A549 (cell line): ENCODE measurements around the gene LRG1. TPM values are rescaled to one million over a fixed set of nuclear protein-coding genes. Genes with fewer than 3 reads are reported as not detected.

Source experiments
- ATAC-seq, 2 experiments: fragments of 200-7000 bp in 1 of 2; fragments of >200 bp in 1 of 2; cut with Nextera tagmentation in 1 of 2; cut with Tn5 transposase in 1 of 2; 3 replicates each; pipeline versions ENCODE4 v1.8.0 to v1.9.1; 2018 to 2020; ENCODE audit warnings: mild to moderate bottlenecking in 1 of 2, moderate library complexity in 1 of 2
- CTCF ChIA-PET: fragments of 300-600 bp; sonication (Branson Sonifier 250); formaldehyde crosslinking; extraction: SDS; loops from one replicate; lab custom pipeline; 2021; ENCODE audit warnings: antibody characterized with exemption, inconsistent platforms; lab: Yijun Ruan, JAX
- POLR2A ChIA-PET: fragments of 350-600 bp; formaldehyde crosslinking; extraction: SDS; loops from one replicate; lab custom pipeline; 2021; ENCODE audit warnings: antibody characterized with exemption, inconsistent platforms; lab: Yijun Ruan, JAX
- DNase-seq, 2 experiments: peaks; one replicate each; pipeline versions ENCODE4 v3.0.0 to v3.0.0-alpha.2; 2011 to 2016; ENCODE audit warnings: low read depth in 1 of 2, low spot score in 1 of 2
- FAIRE-seq: peaks from 2 replicates; lab custom pipeline; 2011; peaks lifted over from hg19 to GRCh38; lab: Jason Lieb, UNC
- H3K27ac ChIP-seq, 2 experiments: fragments of >200 bp; sonication (Bioruptor Twin); formaldehyde crosslinking; 3 replicates each; pipeline ENCODE4 v1.5.1; 2016 to 2017
- H3K4me1 ChIP-seq: fragments of >200 bp; sonication (Bioruptor Twin); formaldehyde crosslinking; 3 replicates; pipeline ENCODE4 v1.6.1; 2016
- H3K4me2 ChIP-seq: fragments of >200 bp; sonication (Bioruptor Twin); formaldehyde crosslinking; 3 replicates; pipeline ENCODE4 v1.6.1; 2016
- H3K4me3 ChIP-seq: fragments of >200 bp; sonication (Bioruptor Twin); formaldehyde crosslinking; 3 replicates; pipeline ENCODE4 v1.5.1; 2016
- H3K9me3 ChIP-seq: fragments of >200 bp; sonication (Bioruptor Twin); formaldehyde crosslinking; 3 replicates; pipeline ENCODE4 v1.6.1; 2016
- ATOH8 ChIP-seq: fragments of 250-450 bp; sonication (Bioruptor Pico); IDR thresholded peaks from 2 replicates; pipeline ENCODE4 v1.5.0; 2020; ENCODE audit warnings: low read depth, mild to moderate bottlenecking, moderate library complexity
- BCL3 ChIP-seq: fragments of >200 bp; sonication (Bioruptor Twin); formaldehyde crosslinking; IDR thresholded peaks from 3 replicates; pipeline ENCODE4 v1.6.1; 2016
- BHLHE40 ChIP-seq: IDR thresholded peaks from 2 replicates; pipeline ENCODE4 v1.6.1; 2012; ENCODE audit warnings: low read depth, low read length, inconsistent platforms
- CEBPB ChIP-seq, 2 experiments: fragments of >200 bp in 1 of 2; sonication (Bioruptor Twin) in 1 of 2; formaldehyde crosslinking in 1 of 2; IDR thresholded peaks; 2 replicates each; pipeline ENCODE4 v1.6.1; 2012 to 2016
- CHD4 ChIP-seq: fragments of 200-600 bp; sonication (generic); IDR thresholded peaks from 2 replicates; pipeline ENCODE4 v1.6.1; 2016; ENCODE audit warnings: antibody characterized with exemption, mild to moderate bottlenecking, borderline replicate concordance
- E2F6 ChIP-seq: IDR thresholded peaks from 2 replicates; pipeline ENCODE4 v1.6.1; 2012; ENCODE audit warnings: low read depth, borderline replicate concordance
- EHF ChIP-seq: fragments of 250-450 bp; sonication (Bioruptor Pico); IDR thresholded peaks from 2 replicates; pipeline ENCODE4 v1.5.0; 2020; ENCODE audit warnings: mild to moderate bottlenecking
- EHMT2 ChIP-seq: fragments of 200-600 bp; sonication (generic); IDR thresholded peaks from 2 replicates; pipeline ENCODE4 v1.6.1; 2016; ENCODE audit warnings: antibody characterized with exemption, low read depth, mild to moderate bottlenecking, moderate library complexity
- ELK1 ChIP-seq: fragments of 150-350 bp; IDR thresholded peaks from 2 replicates; pipeline ENCODE4 v1.6.1; 2014; ENCODE audit warnings: low read depth, mild to moderate bottlenecking, low read length
- ESRRA ChIP-seq: fragments of 150-350 bp; IDR thresholded peaks from 2 replicates; pipeline ENCODE4 v1.6.1; 2014; ENCODE audit warnings: mild to moderate bottlenecking, low read length, borderline replicate concordance
- FOSB ChIP-seq: fragments of 250-450 bp; sonication (Bioruptor Pico); IDR thresholded peaks from 2 replicates; pipeline ENCODE4 v1.5.0; 2020; ENCODE audit warnings: mild to moderate bottlenecking, moderate library complexity
- FOSL2 ChIP-seq, 2 experiments: fragments of 450-650 bp in 1 of 2; fragments of >200 bp in 1 of 2; sonication (Bioruptor Twin) in 1 of 2; formaldehyde crosslinking; IDR thresholded peaks; 2 replicates each; pipeline versions ENCODE4 v1.5.0 to v1.6.1; 2016 to 2020; ENCODE audit warnings: mild to moderate bottlenecking in 1 of 2, moderate library complexity in 1 of 2
- GATA3 ChIP-seq: IDR thresholded peaks from 2 replicates; pipeline ENCODE4 v1.6.1; 2012; ENCODE audit warnings: borderline replicate concordance
- HDAC2 ChIP-seq: fragments of 200-600 bp; sonication (generic); IDR thresholded peaks from 2 replicates; pipeline ENCODE4 v1.6.1; 2016
- HES2 ChIP-seq: fragments of >200 bp; sonication (Bioruptor Twin); formaldehyde crosslinking; IDR thresholded peaks from 2 replicates; pipeline ENCODE4 v1.6.1; 2016
- HEYL ChIP-seq: fragments of 250-450 bp; sonication (Bioruptor Pico); IDR thresholded peaks from 2 replicates; pipeline ENCODE4 v1.8.0; 2021; ENCODE audit warnings: mild to moderate bottlenecking, moderate library complexity
- HOXB13 ChIP-seq: fragments of 250-450 bp; sonication (Bioruptor Pico); IDR thresholded peaks from 2 replicates; pipeline ENCODE4 v1.5.0; 2020; ENCODE audit warnings: low read depth, mild to moderate bottlenecking, moderate library complexity
- HOXB5 ChIP-seq: fragments of 250-450 bp; sonication (Bioruptor Pico); IDR thresholded peaks from 2 replicates; pipeline ENCODE4 v1.5.0; 2020; ENCODE audit warnings: mild to moderate bottlenecking, moderate library complexity
- JUN ChIP-seq, 2 experiments: fragments of >200 bp; sonication (Bioruptor Twin); formaldehyde crosslinking; IDR thresholded peaks; 2 replicates in 1 of 2; 3 replicates in 1 of 2; pipeline ENCODE4 v1.6.1; 2016 to 2017
- KDM5A ChIP-seq: fragments of 200-600 bp; sonication (generic); IDR thresholded peaks from 2 replicates; pipeline ENCODE4 v1.6.1; 2016; ENCODE audit warnings: antibody characterized with exemption, mild to moderate bottlenecking
- MAFK ChIP-seq: fragments of 450-650 bp; IDR thresholded peaks from 2 replicates; pipeline ENCODE4 v1.6.1; 2014; ENCODE audit not compliant: partially characterized antibody
- MAX ChIP-seq: IDR thresholded peaks from 2 replicates; pipeline ENCODE4 v1.6.1; 2012
- MYC ChIP-seq: IDR thresholded peaks from 2 replicates; pipeline ENCODE4 v1.6.1; 2012; ENCODE audit warnings: mild to moderate bottlenecking, inconsistent platforms, low read length, improper control_type of control experiment, borderline replicate concordance
- NR3C1 ChIP-seq: fragments of >200 bp; sonication (Bioruptor Twin); formaldehyde crosslinking; IDR thresholded peaks from 3 replicates; pipeline ENCODE4 v1.6.1; 2017
- RAD21 ChIP-seq, 2 experiments: fragments of >200 bp in 1 of 2; sonication (Bioruptor Twin) in 1 of 2; formaldehyde crosslinking in 1 of 2; IDR thresholded peaks in 1 of 2; conservative IDR thresholded peaks in 1 of 2; 2 replicates in 1 of 2; 3 replicates in 1 of 2; pipeline ENCODE4 v1.6.1; 2012 to 2018; ENCODE audit warnings: inconsistent platforms in 1 of 2
- RFX5 ChIP-seq: fragments of 450-650 bp; IDR thresholded peaks from 2 replicates; pipeline ENCODE4 v1.7.1; 2014; ENCODE audit warnings: antibody characterized with exemption, mild to moderate bottlenecking, moderate library complexity
- RNF2 ChIP-seq: fragments of 200-600 bp; sonication (generic); IDR thresholded peaks from 2 replicates; pipeline ENCODE4 v1.6.1; 2016; ENCODE audit warnings: low read depth, mild to moderate bottlenecking, antibody characterized with exemption, moderate library complexity, borderline replicate concordance
- TFCP2L1 ChIP-seq: fragments of 250-450 bp; sonication (Bioruptor Pico); IDR thresholded peaks from 2 replicates; pipeline ENCODE4 v1.5.0; 2021; ENCODE audit warnings: mild to moderate bottlenecking
- TP53 ChIP-seq: fragments of 250-450 bp; sonication (Bioruptor Pico); IDR thresholded peaks from 2 replicates; pipeline ENCODE4 v1.5.0; 2021; ENCODE audit warnings: mild to moderate bottlenecking, moderate library complexity
- WGBS: methylation state at CpG from one replicate; pipeline ENCODE4 v1.1.6; 2017; ENCODE audit errors: missing lambda C conversion rate; 5-methylcytosine and 5-hydroxymethylcytosine counted together
- polyA plus RNA-seq, 4 experiments: library from polyadenylated mRNA; depleted of rRNA in 3 of 4; stranded (reverse); fragments of >200 nt; fragmentation: RNase III in 1 of 4; extraction: RNeasy Plus Mini Kit Qiagen cat#74134 plus additional on column Dnase treatment in 1 of 4; gene quantifications; 2 replicates in 3 of 4; 3 replicates in 1 of 4; pipeline ENCODE4 v1.2.3, GENCODE V29; 2011 to 2017

Gene LRG1
- polyA plus RNA-seq, 2 of the 4 experiments (the other 2 are of a cell fraction) = 0.18 TPM; not detected in 1

GRCh38 chr19:4512070-4512469 lies 27.8 kb downstream of the LRG1 start (continued):
- TF ChIP-seq TP53 (no peak), MYC (no peak), BHLHE40 (no peak)

- ChIA-PET POLR2A (no interaction called here), CTCF (no interaction called here)
- Histone ChIP-seq H3K4me2 (no peak overlapping the region), H3K4me1 (peaks cover 2% of the 10 kb centered on the region; the same call in 2 of the 3 replicates), H3K27ac (no peak overlapping the region), H3K9me3 (no peaks in the 10 kb centered on the region), H3K4me3 (no peak overlapping the region)
- DNase-seq (no peak), ATAC-seq (peak in 1 of 2 experiments; percentile 29; a peak in 3 of 6 replicates), FAIRE-seq (no peak)
- TF ChIP-seq MAFK (no peak), ELK1 (no peak), FOSB (no peak), EHMT2 (no peak), HDAC2 (no peak), HOXB13 (CRISPR knock-in tag) (no peak), GATA3 (no peak), TFCP2L1 (CRISPR knock-in tag) (no peak), E2F6 (no peak), JUN (IDR thresholded peaks at IDR 0.05) (no peak), ESRRA (no peak), HES2 (no peak)
- WGBS = 64% methylated on average over 18 of the region's 27 CpGs
Measured at GRCh38 chr19:4511300-4512054, 28.4 kb downstream of the LRG1 start.

- Histone ChIP-seq H3K27ac (no peak overlapping the region), H3K4me2 (no peak overlapping the region)
- DNase-seq = no peak
- 85% methylated on average over 15 of the region's 37 CpGs for whole genome bisulfite sequencing
- no peak for TF ChIP-seq CHD4
- TF ChIP-seq FOSL2 (IDR thresholded peaks at IDR 0.05) = no peak
- no peak for TF ChIP-seq FOSL2 (CRISPR knock-in tag; IDR thresholded peaks at IDR 0.05)
- TF ChIP-seq HEYL = no peak
- TF ChIP-seq EHF = no peak
- no peak for TF ChIP-seq CEBPB (IDR thresholded peaks at IDR 0.05)
- TF ChIP-seq RAD21 (conservative IDR thresholded peaks at IDR 0.05 in 1 of 2, IDR thresholded peaks at IDR 0.05 in 1 of 2) = no peak
- TF ChIP-seq ATOH8 (CRISPR knock-in tag) = no peak
- no peak for TF ChIP-seq EHMT2
- no peak for TF ChIP-seq BCL3
- TF ChIP-seq RFX5 = no peak
- TF ChIP-seq NR3C1 = no peak
- no peak for TF ChIP-seq HOXB5
- TF ChIP-seq ESRRA = no peak
- no peak for TF ChIP-seq MAX
- no peak for TF ChIP-seq KDM5A
- TF ChIP-seq TP53 = no peak
- TF ChIP-seq RNF2 = no peak
- TF ChIP-seq, all 56 proteins: peak for 0
- Histone ChIP-seq H3K9me3 (no peaks in the 10 kb centered on the region), H3K4me3 (no peak overlapping the region), H3K4me1 (no peaks in the 10 kb centered on the region)
- FAIRE-seq (no peak), ATAC-seq (peak; percentile 26 to 36; a peak in 4 of 6 replicates)
- CTCF ChIA-PET = interaction anchor here (4.0 kb wide), 1 partner anchor 14 kb away, joined by 23 read pairs; no protein-coding TSS in a partner anchor
- POLR2A ChIA-PET = no interaction called here
Measured at GRCh38 chr19:4510435-4511255, 29.2 kb downstream of the LRG1 start.
